K562 (cell line): ENCODE data around the gene HTRA3. TPM values are rescaled to one million over a fixed set of nuclear protein-coding genes. Genes with fewer than 3 reads are reported as not detected.
A peak's percentile ranks its signal among the peaks of the same experiment; 100 is the strongest.

ENCODE experiments used
- ATF7 ChIP-seq: fragments of 450-650 bp; IDR thresholded peaks from 2 replicates; pipeline ENCODE4 v1.7.1; 2014; ENCODE audit warnings: mild to moderate bottlenecking, moderate library complexity
- BCL6 ChIP-seq: fragments of 250-450 bp; sonication (Bioruptor Pico); IDR thresholded peaks from 2 replicates; pipeline ENCODE4 v1.4.0; 2020
- CBX3 ChIP-seq, 2 experiments: IDR thresholded peaks; 1 replicate in 1 of 2; 2 replicates in 1 of 2; pipeline ENCODE4 v1.6.1; 2012; ENCODE audit warnings: inconsistent platforms in 2 of 2, low read length in 2 of 2, borderline replicate concordance in 1 of 2, control low read depth in 1 of 2
- CCNT2 ChIP-seq: IDR thresholded peaks from 2 replicates; pipeline ENCODE4 v1.6.1; 2011; ENCODE audit warnings: borderline replicate concordance, low read depth, mild to moderate bottlenecking, moderate library complexity, mixed read lengths, low read length; ENCODE audit not compliant: insufficient read length; ENCODE audit errors: extremely low read depth
- CEBPB ChIP-seq: fragments of 450-650 bp; IDR thresholded peaks from 2 replicates; pipeline ENCODE4 v1.6.1; 2016; ENCODE audit warnings: missing genetic modification characterization, missing compliant biosample characterization
- CREB1 ChIP-seq, 2 experiments: sonication (generic) in 1 of 2; formaldehyde crosslinking in 1 of 2; IDR thresholded peaks; 2 replicates each; pipeline versions ENCODE4 v1.6.1 to v1.8.0; 2012 to 2022; ENCODE audit warnings: inconsistent platforms in 1 of 2, mild to moderate bottlenecking in 1 of 2, missing genetic modification reagents in 1 of 2, moderate library complexity in 1 of 2
- DMBX1 ChIP-seq: fragments of 250-450 bp; sonication (Bioruptor Pico); IDR thresholded peaks from 2 replicates; pipeline ENCODE4 v1.8.0; 2022; ENCODE audit warnings: inconsistent platforms, mild to moderate bottlenecking, moderate library complexity, borderline replicate concordance
- FIP1L1 ChIP-seq: fragments of 200-400 bp; formaldehyde crosslinking; IDR thresholded peaks from 2 replicates; pipeline ENCODE4 v1.6.1; 2018; ENCODE audit warnings: mild to moderate bottlenecking, low read depth, low read length; ENCODE audit not compliant: poor library complexity, severe bottlenecking
- GATA2 ChIP-seq: sonication (generic); formaldehyde crosslinking; IDR thresholded peaks from 2 replicates; pipeline ENCODE4 v1.4.0; 2020; ENCODE audit warnings: mild to moderate bottlenecking, missing genetic modification reagents
- MAFG ChIP-seq: fragments of 450-650 bp; conservative IDR thresholded peaks from 2 replicates; pipeline ENCODE4 v1.6.1; 2016; ENCODE audit warnings: missing genetic modification characterization, missing compliant biosample characterization
- MAFK ChIP-seq: IDR thresholded peaks from 2 replicates; pipeline ENCODE4 v1.6.1; 2011; ENCODE audit warnings: low read length, improper control_type of control experiment
- MTA1 ChIP-seq: fragments of 450-650 bp; IDR thresholded peaks from 2 replicates; pipeline ENCODE4 v1.6.1; 2017; ENCODE audit warnings: borderline replicate concordance
- MYNN ChIP-seq, 2 experiments: sonication (generic); formaldehyde crosslinking in 1 of 2; IDR thresholded peaks; 2 replicates each; pipeline versions ENCODE4 v1.5.0 to v1.6.1; 2016 to 2020; ENCODE audit warnings: antibody characterized with exemption in 1 of 2, missing genetic modification reagents in 1 of 2
- NFIC ChIP-seq: fragments of 450-650 bp; IDR thresholded peaks from 2 replicates; pipeline ENCODE4 v1.6.1; 2017; ENCODE audit warnings: mild to moderate bottlenecking, inconsistent platforms
- NR2C1 ChIP-seq, 2 experiments: fragments of 450-650 bp; IDR thresholded peaks; 2 replicates each; pipeline ENCODE4 v1.6.1; 2017; ENCODE audit warnings: mild to moderate bottlenecking in 2 of 2, antibody characterized with exemption in 1 of 2, inconsistent platforms in 1 of 2, missing compliant biosample characterization in 1 of 2, missing genetic modification characterization in 1 of 2
- RNF2 ChIP-seq: sonication (generic); IDR thresholded peaks from 2 replicates; pipeline ENCODE4 v1.6.1; 2016
- SMARCA4 ChIP-seq: fragments of 450-650 bp; IDR thresholded peaks from 2 replicates; pipeline ENCODE4 v1.6.1; 2016
- SMARCE1 ChIP-seq: fragments of 450-650 bp; IDR thresholded peaks from 2 replicates; pipeline ENCODE4 v1.7.1; 2016; ENCODE audit warnings: mild to moderate bottlenecking
- TCF3 ChIP-seq: sonication (generic); formaldehyde crosslinking; IDR thresholded peaks from 2 replicates; pipeline ENCODE4 v1.4.0; 2020; ENCODE audit warnings: mild to moderate bottlenecking, missing genetic modification reagents
- ZKSCAN1 ChIP-seq: fragments of 150-350 bp; IDR thresholded peaks from 2 replicates; pipeline ENCODE4 v1.6.1; 2016; ENCODE audit warnings: low read depth, low read length
- ZNF175 ChIP-seq: fragments of 200-800 bp; sonication (Bioruptor generic); IDR thresholded peaks from 2 replicates; pipeline ENCODE4 v1.6.1; 2016; ENCODE audit warnings: low read depth, mild to moderate bottlenecking, missing genetic modification characterization, missing compliant biosample characterization
- ZNF24 ChIP-seq: fragments of 450-650 bp; IDR thresholded peaks from 2 replicates; pipeline ENCODE4 v1.6.1; 2016
- ZNF644 ChIP-seq: fragments of 200-800 bp; sonication (Bioruptor generic); IDR thresholded peaks from 2 replicates; pipeline ENCODE4 v1.6.1; 2016; ENCODE audit warnings: low read depth, missing genetic modification characterization, missing compliant biosample characterization
- polyA plus RNA-seq, 8 experiments: library from polyadenylated mRNA; depleted of rRNA in 4 of 8; stranded (reverse) in 5 of 8; unstranded in 3 of 8; fragments of >200 nt; fragmentation: Nextera tagmentation in 2 of 8; fragmentation: Illumina TruSeq in 1 of 8; extraction: Ambion mirVana in 2 of 8; extraction: Trizol in 1 of 8; gene quantifications; 2 replicates each; pipeline versions ENCODE4 v1.2.1 to v1.2.3, GENCODE V29; 2011 to 2014; ENCODE audit warnings: inconsistent platforms in 1 of 8, missing spikeins in 1 of 8
- total RNA-seq, 7 experiments: library from RNA; depleted of rRNA in 6 of 7; stranded (reverse); fragments of >200 nt in 6 of 7; fragmentation: Illumina TruSeq in 2 of 7; extraction: Trizol in 2 of 7; gene quantifications; 2 replicates each; pipeline versions ENCODE4 v1.2.1 to v1.2.3, GENCODE V29; 2011 to 2021; ENCODE audit warnings: low replicate concordance in 1 of 7
- TF ChIP-seq, protein P1 (sequence below): sonication (generic); formaldehyde crosslinking; IDR thresholded peaks from 2 replicates; pipeline ENCODE4 v1.9.0; 2022; ENCODE audit warnings: mild to moderate bottlenecking, missing genetic modification reagents
- TF ChIP-seq, protein P2 (sequence below): fragments of 450-650 bp; formaldehyde crosslinking; IDR thresholded peaks from 2 replicates; pipeline ENCODE4 v1.4.0; 2022; ENCODE audit warnings: mild to moderate bottlenecking, moderate library complexity
- TF ChIP-seq, protein P3 (sequence below), 2 experiments: fragments of 450-650 bp in 1 of 2; sonication (generic) in 1 of 2; formaldehyde crosslinking in 1 of 2; IDR thresholded peaks in 1 of 2; conservative IDR thresholded peaks in 1 of 2; 2 replicates each; pipeline versions ENCODE4 v1.6.1 to v1.8.1; 2016 to 2023; ENCODE audit warnings: mild to moderate bottlenecking in 2 of 2, moderate library complexity in 2 of 2, inconsistent platforms in 1 of 2, missing genetic modification reagents in 1 of 2

HTRA3 gene
- total and polyA plus RNA-seq, 9 of the 15 experiments (the other 6 are each of a cell fraction or from before 2014, with no cell fraction given), result 0.04 TPM; not detected in 8

DNA sequence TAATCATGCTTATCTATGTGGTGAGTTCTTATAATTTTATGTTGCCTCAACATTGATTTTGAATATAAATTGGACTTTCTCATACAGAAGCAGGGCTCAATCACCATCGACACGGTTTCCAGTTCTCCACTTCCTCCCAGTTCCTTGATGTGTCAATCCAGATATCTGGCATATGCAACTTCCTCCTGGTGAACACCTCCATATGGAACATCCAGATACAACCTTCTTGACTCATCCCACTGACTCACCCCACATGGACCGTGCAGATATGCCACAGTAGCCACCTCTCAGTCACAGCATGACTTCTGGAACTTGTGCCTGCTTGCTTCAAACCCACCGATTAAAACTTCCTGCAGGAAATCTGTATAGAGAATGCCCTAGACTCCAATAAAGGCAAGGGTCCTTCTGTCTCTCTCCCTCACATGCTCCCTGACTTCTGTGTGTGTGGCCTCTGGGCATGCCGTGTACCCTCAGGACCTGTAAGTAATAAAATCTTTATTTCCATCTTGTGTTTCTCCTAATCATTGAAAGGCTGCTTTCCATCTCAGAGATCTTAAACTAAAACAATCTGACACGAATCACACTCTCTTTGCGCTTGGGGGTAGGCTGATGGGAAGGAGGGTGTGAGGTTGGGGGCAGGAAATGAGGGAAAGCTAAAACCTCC lies 67.0 kb downstream of the HTRA3 start (continued):
- TF ChIP-seq, protein P1, sequence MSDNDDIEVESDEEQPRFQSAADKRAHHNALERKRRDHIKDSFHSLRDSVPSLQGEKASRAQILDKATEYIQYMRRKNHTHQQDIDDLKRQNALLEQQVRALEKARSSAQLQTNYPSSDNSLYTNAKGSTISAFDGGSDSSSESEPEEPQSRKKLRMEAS (CRISPR knock-in tag), result peak; percentile 28; the same call in 1 of the 2 replicates
- TF ChIP-seq, protein P2, sequence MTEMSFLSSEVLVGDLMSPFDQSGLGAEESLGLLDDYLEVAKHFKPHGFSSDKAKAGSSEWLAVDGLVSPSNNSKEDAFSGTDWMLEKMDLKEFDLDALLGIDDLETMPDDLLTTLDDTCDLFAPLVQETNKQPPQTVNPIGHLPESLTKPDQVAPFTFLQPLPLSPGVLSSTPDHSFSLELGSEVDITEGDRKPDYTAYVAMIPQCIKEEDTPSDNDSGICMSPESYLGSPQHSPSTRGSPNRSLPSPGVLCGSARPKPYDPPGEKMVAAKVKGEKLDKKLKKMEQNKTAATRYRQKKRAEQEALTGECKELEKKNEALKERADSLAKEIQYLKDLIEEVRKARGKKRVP (CRISPR knock-in tag), result peak; percentile 59; the same call in 1 of the 2 replicates
- TF ChIP-seq ZNF175 (CRISPR knock-in tag), result peak; percentile 97
- TF ChIP-seq CBX3 (IDR thresholded peaks at IDR 0.05; ENCODE audit: borderline replicate concordance in 1 of 2, low read length in 2 of 2), result no peak
- no peak for TF ChIP-seq CREB1 (IDR thresholded peaks at IDR 0.05)
- TF ChIP-seq CREB1 (CRISPR knock-in tag; IDR thresholded peaks at IDR 0.05), result peak; percentile 53; the same call in 1 of the 2 replicates
- TF ChIP-seq ZNF644, result no peak; the same call in 1 of the 2 replicates
- peak; percentile 41; the same call in 1 of the 2 replicates for TF ChIP-seq MAFK
- peak; percentile 76; the same call in 1 of the 2 replicates for TF ChIP-seq MYNN (IDR thresholded peaks at IDR 0.05)
- TF ChIP-seq MYNN (CRISPR knock-in tag; IDR thresholded peaks at IDR 0.05), result no peak
- peak; percentile 46; the same call in 1 of the 2 replicates for TF ChIP-seq ZKSCAN1
- TF ChIP-seq SMARCE1, result peak; percentile 99
- peak; percentile 78 for TF ChIP-seq ATF7
- peak; percentile 82 for TF ChIP-seq DMBX1 (CRISPR knock-in tag)
- TF ChIP-seq, protein P3, sequence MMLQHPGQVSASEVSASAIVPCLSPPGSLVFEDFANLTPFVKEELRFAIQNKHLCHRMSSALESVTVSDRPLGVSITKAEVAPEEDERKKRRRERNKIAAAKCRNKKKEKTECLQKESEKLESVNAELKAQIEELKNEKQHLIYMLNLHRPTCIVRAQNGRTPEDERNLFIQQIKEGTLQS (IDR thresholded peaks at IDR 0.05), result peak; percentile 99
- TF ChIP-seq, protein P3 (CRISPR knock-in tag; conservative IDR thresholded peaks at IDR 0.05), result peak; percentile 100
- 0 out of 2 replicates have a peak, but pooled peaks have one; percentile 53 for TF ChIP-seq MAFG (tag)
- TF ChIP-seq CEBPB (tag), result peak; percentile 83
- TF ChIP-seq RNF2, result 0 out of 2 replicates have a peak, but pooled peaks have one; percentile 30
- TF ChIP-seq TCF3 (CRISPR knock-in tag), result peak; percentile 100
- peak; percentile 84 for TF ChIP-seq NFIC
- TF ChIP-seq GATA2 (CRISPR knock-in tag), result peak; percentile 96
- peak; percentile 99 for TF ChIP-seq SMARCA4
- no peak for TF ChIP-seq FIP1L1
- peak; percentile 32; the same call in 1 of the 2 replicates for TF ChIP-seq ZNF24
- TF ChIP-seq NR2C1 (IDR thresholded peaks at IDR 0.05), result no peak
- peak; percentile 72 for TF ChIP-seq NR2C1 (tag; IDR thresholded peaks at IDR 0.05)
- peak; percentile 95 for TF ChIP-seq CCNT2
- TF ChIP-seq BCL6 (CRISPR knock-in tag), result no peak
- peak; percentile 61; the same call in 1 of the 2 replicates for TF ChIP-seq MTA1
